SIG-M5 (cell line): ENCODE results near the gene PPID.
"Not testable (repeated sequence)": the region's sequence is repeated elsewhere in the genome, so short reads cannot be mapped to it uniquely, and the experiment has no call there.

ENCODE experiments used
- DNase-seq: peaks from one replicate; lab custom pipeline; 2025; lab: John Stamatoyannopoulos, UW

The PPID gene

GRCh38 chr4:158666892-158667291 lies 56.3 kb downstream of the PPID start:
- DNase-seq: no peak

GRCh38 chr4:158664806-158665205 lies 58.4 kb downstream of the PPID start:
- no peak for DNase-seq

DNA sequence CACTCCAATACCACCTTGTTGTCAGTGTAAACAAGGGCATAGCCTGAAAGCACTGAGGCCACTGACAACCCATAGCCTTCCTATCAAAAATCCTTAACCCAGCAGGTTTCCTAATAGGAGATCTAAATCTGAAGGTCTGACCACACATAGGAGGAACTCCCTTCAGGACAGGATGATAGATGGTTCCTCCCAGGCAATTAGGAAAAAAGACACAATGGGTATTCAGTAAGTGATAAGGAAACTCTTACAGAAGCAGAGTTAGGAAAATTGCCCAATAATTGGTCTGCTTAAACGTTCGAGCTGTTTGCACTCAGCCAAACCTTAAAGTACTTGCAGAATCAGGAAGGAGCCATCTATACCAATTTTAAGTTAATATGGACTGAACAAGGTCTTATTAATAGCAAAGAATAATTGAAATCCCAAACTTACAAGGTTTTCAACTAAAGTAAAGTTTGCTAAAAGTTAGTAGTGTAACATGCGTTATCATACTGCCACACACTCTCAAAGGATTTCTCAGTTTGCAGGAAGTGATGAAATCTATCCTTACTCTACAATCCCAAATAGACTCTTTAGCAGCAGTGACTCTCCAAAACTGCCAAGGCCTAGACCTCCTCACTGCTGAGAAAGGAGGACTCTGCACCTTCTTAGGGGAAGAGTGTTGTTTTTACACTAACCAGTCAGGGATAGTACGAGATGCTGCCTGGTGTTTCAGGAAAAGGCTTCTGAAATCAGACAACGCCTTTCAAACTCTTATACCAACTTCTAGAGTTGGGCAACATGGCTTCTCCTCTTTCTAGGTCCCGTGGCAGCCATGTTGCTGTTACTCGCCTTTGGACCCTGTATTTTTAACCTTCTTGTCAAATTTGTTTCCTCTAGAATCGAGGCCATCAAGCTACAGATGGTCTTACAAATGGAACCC lies 59.2 kb downstream of the PPID start:
- DNase-seq: peak; percentile 34

- DNase-seq: not testable (repeated sequence)
These were observed 59.9 kb downstream of the PPID start for GRCh38 chr4:158663255-158663654.
